Heart right ventricle (tissue), 16 donors: ENCODE results near the gene UBE2D4. TPM values are rescaled to one million over a fixed set of nuclear protein-coding genes. Genes with fewer than 3 reads are reported as not detected.
A peak's percentile ranks its signal among the peaks of the same experiment; 100 is the strongest.
"Not testable (repeated sequence)": the region's sequence is repeated elsewhere in the genome, so short reads cannot be mapped to it uniquely, and the experiment has no call there.

ENCODE experiments used
- ATAC-seq, 8 donors: fragments of 200-7000 bp; cut with Tn5 transposase; one replicate each; pipeline ENCODE4 v1.9.1; 2020; ENCODE audit warnings: mild to moderate bottlenecking in 8 of 8, moderate library complexity in 8 of 8, moderate number of reproducible peaks in 1 of 8
- DNase-seq, 2 donors: peaks; one replicate each; pipeline ENCODE4 v3.0.0-alpha.2; 2020
- H3K27ac ChIP-seq, 10 donors: fragments of 200-600 bp; sonication (generic) in 2 of 10; one replicate each; pipeline versions ENCODE4 v1.5.0 to v1.8.0; 2020 to 2022; ENCODE audit warnings: mild to moderate bottlenecking in 3 of 10
- H3K27me3 ChIP-seq, 7 donors: fragments of 200-600 bp; one replicate each; pipeline ENCODE4 v1.8.0; 2021 to 2022; ENCODE audit warnings: mild to moderate bottlenecking in 2 of 7
- H3K36me3 ChIP-seq, 9 donors: fragments of 200-600 bp; sonication (generic) in 1 of 9; one replicate each; pipeline versions ENCODE4 v1.5.0 to v1.8.0; 2020 to 2022; ENCODE audit warnings: mild to moderate bottlenecking in 2 of 9
- H3K4me1 ChIP-seq, 9 donors: fragments of 200-600 bp; sonication (generic) in 1 of 9; one replicate each; pipeline versions ENCODE4 v1.5.0 to v1.8.0; 2020 to 2022; ENCODE audit warnings: mild to moderate bottlenecking in 4 of 9
- H3K4me3 ChIP-seq, 10 donors: fragments of 200-600 bp; sonication (generic) in 2 of 10; one replicate each; pipeline versions ENCODE4 v1.5.0 to v1.8.0; 2020 to 2022; ENCODE audit warnings: mild to moderate bottlenecking in 7 of 10, moderate library complexity in 2 of 10
- H3K9me3 ChIP-seq, 11 donors: fragments of 200-600 bp in 10 of 11; sonication (generic) in 2 of 11; one replicate each; pipeline versions ENCODE4 v1.5.0 to v1.8.0; 2013 to 2022; ENCODE audit warnings: mild to moderate bottlenecking in 2 of 11, control low read depth in 1 of 11, moderate library complexity in 1 of 11
- WGBS, 2 donors: extraction: QIAGEN DNeasy Blood & Tissue Kit; methylation state at CpG; one replicate each; pipeline ENCODE4 v1.1.7; 2013; ENCODE audit warnings: inconsistent platforms in 1 of 2; 5-methylcytosine and 5-hydroxymethylcytosine counted together
- intact Hi-C, 10 donors: fragments of 100-400 bp; cut with DNase I; formaldehyde crosslinking; loops; one replicate each; pipeline versions ENCODE4 v1.11.1 to v1.14.2; 2022
- polyA plus RNA-seq, 2 donors: library from polyadenylated mRNA; stranded (reverse); fragments of 200-250 nt; gene quantifications; one replicate each; pipeline ENCODE4 v1.2.3, GENCODE V29; 2013
- total RNA-seq, 10 donors: library from RNA; stranded (reverse); fragmentation: NEBNext Ultra II Directional in 3 of 10; extraction: Animal tissue kit (Norgen Biotek cat#: 25700) in 3 of 10; gene quantifications; one replicate each; pipeline versions ENCODE4 v1.2.1 to v1.2.4, GENCODE V29; 2021 to 2023
- TF ChIP-seq, protein P1 (sequence below), 9 donors: fragments of 200-600 bp; sonication (generic) in 2 of 9; IDR thresholded peaks; one replicate each; pipeline versions ENCODE4 v1.5.0 to v1.8.0; 2021 to 2022; ENCODE audit warnings: antibody characterized with exemption in 9 of 9, mild to moderate bottlenecking in 5 of 9, moderate library complexity in 1 of 9
- donor health status: Arrhythmogenic right ventricular cardiomyopathy.
- donor health status: ischemic (EF 13 %, LVEDD 7.1; RV severe dilation, severe dysfunction).
- donor health status: healthy with polysubstance abuse.
- donor health status: DM: no; HTN: yes; CAD: no.
- donor health status: DM: no; HTN: no; CAD: no.
- donor health status: ischemic (EF 25% LVEDD 6.9; RV normal size, moderate dysfunction).
- donor health status: ischemic (EF 25% LVEDD 5.7; RV mildly dilated, moderate dysfunction).
- donor health status: healthy.
- donor health status: DM: yes; HTN: yes; CAD: no.
- donor health status: Ischemic cardiomyopathy.
- donor health status: ischemic (EF 35%, LVEDD 5.7; RV mildly dilated, moderate dysfunction).
- donor health status: nonischemic (EF 11% LVEDD 7.7; RV severe dilation, severe dysfunction).
- donor health status: DM: yes; HTN: yes; CAD: no.
- donor health status: PGD.
- donor health status: ischemic (EF 29% LVEDD 5.4; RV normal size, mild dysfunction).
- donor health status: nonischemic (EF 23%, LVEDD 6.1; RV moderate dilation, normal function).

The UBE2D4 gene
- total and polyA plus RNA-seq, 12 donors, result 26.2 to 56.1 (median 41.7) TPM

DNA sequence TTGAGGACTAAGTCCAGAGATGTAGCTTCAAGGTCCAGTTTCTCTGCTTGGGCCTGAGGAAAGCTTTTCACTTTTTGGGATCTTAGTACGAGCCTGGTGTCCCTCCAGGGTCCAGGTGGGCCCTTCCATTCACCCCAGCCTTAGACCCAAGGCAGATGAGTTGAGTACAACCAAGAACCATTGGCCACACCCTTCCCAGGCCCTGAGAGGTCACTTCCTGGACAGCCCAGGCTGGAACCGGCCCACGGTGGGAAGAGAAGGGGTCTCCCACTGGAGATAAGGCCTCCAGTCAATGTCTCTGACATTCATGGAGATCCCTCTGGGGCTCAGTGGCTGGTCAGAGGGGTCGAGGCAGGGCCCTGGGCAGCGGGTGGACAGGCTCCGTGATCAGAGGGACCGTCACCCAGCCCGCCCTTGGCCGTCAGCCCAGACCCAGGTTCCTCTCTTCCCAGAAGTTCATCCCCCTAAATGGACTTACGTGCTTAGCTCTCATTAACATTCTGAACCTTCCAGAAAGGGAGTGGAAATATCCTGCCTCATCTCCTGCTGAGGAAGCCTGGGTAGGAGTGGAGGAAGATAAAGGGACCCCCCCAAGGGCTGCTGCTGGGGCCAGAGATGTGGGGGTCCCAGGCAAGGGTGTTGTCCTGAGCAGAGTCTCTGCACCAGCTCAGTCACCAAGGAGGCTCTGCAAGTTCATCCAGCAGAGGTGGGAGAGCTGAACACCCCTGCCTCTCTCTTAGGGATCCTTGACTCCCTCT lies 48.7 kb downstream of the UBE2D4 start:
- H3K36me3 ChIP-seq, H3K4me3 ChIP-seq, intact Hi-C loops, H3K27ac ChIP-seq, H3K27me3 ChIP-seq, H3K9me3 ChIP-seq, DNase-seq, H3K4me1 ChIP-seq: not testable (repeated sequence)
- WGBS, 2 donors, result 65 to 73% methylated on average over 10 of the region's 10 CpGs
- peak in 5 of 8 donors; percentile 11 to 57 (median 39) for ATAC-seq

DNA sequence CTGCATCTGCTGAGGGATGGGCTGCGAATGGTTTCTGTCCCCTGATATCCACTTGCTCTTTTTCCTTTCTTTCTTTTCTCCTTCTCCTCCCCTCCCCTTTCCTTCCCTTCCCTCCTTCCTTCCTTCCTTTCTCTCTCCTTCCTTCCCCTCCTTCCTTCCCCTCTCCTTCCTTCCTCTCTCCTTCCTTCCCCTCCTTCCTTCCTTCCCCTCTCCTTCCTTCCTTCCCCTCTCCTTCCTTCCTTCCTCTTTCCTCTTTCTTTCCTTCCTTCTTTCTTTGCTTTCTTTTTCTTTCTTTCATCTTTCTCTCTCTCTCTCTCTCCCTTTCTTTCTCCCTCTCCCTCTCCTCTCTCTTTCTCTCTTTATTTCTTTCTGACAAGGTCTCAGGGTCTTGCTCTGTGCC lies 51.3 kb downstream of the UBE2D4 start:
- intact Hi-C loops, result no loop called here
- Histone ChIP-seq H3K36me3 (no peaks in the 10 kb centered on the region), H3K4me3 (no peak overlapping the region), H3K27me3 (no peaks in the 10 kb centered on the region), H3K27ac (no peak overlapping the region), H3K4me1 (no peaks in the 10 kb centered on the region), H3K9me3 (no peaks in the 10 kb centered on the region)
- WGBS, 2 donors, result 93 to 100% methylated on average over 1 of the region's 1 CpG
- ATAC-seq (no peak), DNase-seq (no peak)
- TF ChIP-seq, protein P1, sequence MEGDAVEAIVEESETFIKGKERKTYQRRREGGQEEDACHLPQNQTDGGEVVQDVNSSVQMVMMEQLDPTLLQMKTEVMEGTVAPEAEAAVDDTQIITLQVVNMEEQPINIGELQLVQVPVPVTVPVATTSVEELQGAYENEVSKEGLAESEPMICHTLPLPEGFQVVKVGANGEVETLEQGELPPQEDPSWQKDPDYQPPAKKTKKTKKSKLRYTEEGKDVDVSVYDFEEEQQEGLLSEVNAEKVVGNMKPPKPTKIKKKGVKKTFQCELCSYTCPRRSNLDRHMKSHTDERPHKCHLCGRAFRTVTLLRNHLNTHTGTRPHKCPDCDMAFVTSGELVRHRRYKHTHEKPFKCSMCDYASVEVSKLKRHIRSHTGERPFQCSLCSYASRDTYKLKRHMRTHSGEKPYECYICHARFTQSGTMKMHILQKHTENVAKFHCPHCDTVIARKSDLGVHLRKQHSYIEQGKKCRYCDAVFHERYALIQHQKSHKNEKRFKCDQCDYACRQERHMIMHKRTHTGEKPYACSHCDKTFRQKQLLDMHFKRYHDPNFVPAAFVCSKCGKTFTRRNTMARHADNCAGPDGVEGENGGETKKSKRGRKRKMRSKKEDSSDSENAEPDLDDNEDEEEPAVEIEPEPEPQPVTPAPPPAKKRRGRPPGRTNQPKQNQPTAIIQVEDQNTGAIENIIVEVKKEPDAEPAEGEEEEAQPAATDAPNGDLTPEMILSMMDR (IDR thresholded peaks at IDR 0.05), result no peak

DNA sequence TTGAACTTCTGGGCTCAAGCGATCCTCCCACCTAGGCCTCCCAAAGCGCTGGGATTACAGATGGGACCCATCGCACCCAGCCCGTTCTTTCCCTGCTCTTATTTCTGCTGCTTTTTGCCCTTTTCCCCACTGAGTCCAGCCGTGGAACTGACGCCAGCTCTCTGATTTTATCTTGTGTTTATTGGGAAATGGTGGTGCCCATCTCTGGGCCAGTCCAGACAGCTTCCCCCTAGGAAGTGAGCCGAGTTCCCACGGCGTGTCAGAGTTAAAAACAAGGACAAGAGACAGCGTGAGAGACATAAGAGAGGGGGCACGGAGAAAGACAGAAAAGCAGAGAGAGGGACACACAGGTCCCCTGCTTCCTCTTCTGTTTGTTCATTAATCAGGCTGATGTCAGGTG lies 51.9 kb downstream of the UBE2D4 start:
- H3K27me3 ChIP-seq, DNase-seq, ATAC-seq, intact Hi-C loops, H3K9me3 ChIP-seq, H3K4me3 ChIP-seq, H3K36me3 ChIP-seq, H3K4me1 ChIP-seq, H3K27ac ChIP-seq: not testable (repeated sequence)
- 88 to 92% methylated on average over 11 of the region's 11 CpGs for WGBS, 2 donors

DNA sequence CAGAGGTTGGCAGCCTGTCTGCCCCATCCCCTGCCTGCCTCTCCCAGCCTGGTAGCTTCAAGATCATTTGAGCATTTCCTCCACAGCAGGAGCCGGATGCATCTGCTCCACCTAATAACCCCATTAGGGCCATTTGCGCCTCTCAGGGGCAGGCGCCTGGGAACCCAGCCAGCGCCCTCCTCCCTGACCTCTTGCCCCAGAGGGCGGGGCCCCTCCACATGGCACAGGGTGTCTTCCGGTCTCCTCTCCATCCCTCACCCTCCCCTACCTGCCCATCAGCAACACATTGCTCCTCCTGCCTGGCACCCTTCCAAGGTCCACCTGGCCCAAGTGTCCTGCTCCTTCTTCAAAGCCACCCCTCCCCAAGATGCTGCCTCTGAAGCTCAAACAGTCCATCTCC lies 56.6 kb downstream of the UBE2D4 start:
- H3K9me3 ChIP-seq, H3K27me3 ChIP-seq, H3K4me3 ChIP-seq, H3K4me1 ChIP-seq, intact Hi-C loops, H3K36me3 ChIP-seq, H3K27ac ChIP-seq, DNase-seq: not testable (repeated sequence)
- peak in 3 of 8 donors; percentile 4 to 22 (median 15) for ATAC-seq
- WGBS, 2 donors, result 75 to 90% methylated on average over 2 of the region's 6 CpGs

DNA sequence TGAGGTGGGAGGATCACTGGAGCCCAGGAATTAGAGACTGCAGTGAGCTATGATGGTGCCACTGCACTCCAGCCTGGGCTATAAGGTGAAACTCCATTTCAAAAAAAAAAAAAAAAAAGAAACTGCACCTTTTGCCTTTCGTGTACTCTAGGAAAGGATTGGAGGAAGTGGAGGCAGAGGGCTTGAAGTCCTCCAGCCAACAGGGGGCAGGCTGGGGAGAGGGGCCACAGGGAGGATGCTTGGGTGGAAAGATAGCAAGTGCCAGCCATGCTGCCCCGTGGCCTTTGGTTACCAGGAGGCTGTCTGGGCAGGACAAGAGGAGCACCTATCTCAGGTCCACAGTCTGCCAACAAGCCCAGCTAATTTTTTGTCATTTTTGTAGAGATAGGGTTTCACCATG lies 57.5 kb downstream of the UBE2D4 start:
- H3K9me3 ChIP-seq, result not testable (repeated sequence)

DNA sequence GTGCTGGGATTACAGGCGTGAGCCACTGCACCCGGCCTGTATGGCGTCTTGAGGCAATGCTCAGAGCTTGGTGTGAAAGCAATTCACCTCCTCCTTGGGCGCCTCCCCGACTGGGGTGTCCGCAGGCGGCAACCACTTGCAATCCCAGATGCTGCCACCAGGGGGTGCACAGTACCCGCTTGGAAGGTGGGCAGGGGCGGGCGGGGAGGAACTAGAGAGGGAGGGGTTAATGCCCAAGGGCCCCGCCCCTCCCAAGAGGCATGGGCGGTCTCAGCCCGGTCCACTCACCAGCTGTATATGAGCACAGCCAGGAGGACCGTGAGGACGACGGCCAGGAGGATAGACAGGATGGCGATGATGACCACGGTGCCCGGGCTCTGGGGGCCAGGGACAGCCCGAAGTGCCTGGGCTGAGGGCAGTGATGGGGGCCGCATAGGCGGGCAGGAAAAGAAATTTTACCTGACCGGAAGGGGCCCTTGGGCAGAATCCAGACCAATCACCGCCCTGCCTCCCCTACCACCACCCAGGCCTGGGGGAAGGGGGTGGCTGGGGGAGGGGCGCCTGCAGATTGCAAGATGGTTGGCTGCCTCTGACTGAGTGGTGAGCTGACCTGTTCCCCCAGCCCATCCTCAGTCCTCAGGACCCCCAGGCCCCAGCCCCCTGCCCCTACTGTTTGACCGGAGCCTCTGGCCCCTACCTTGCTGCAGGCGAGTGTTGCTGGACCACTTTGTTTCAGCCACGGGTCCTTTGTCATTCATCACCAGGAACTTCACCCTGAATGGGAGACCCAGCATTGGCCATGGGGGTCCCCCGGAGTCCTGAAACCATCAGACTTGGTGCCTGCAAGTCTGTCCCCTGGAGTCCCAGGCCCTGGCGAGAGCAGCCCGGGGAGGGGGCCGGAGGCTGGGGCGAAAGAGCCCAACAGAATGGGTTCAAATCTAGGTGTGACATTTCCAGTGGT lies 59.9 kb downstream of the UBE2D4 start:
- H3K36me3 ChIP-seq, H3K27ac ChIP-seq, H3K4me1 ChIP-seq, intact Hi-C loops, H3K9me3 ChIP-seq, H3K27me3 ChIP-seq, H3K4me3 ChIP-seq: not testable (repeated sequence)
- DNase-seq, result peak in 1 of 2 donors; percentile 83
- WGBS, 2 donors, result 22 to 25% methylated on average over 23 to 29 of the region's 33 CpGs
- TF ChIP-seq, protein P1 (IDR thresholded peaks at IDR 0.05), result peak; percentile 49 to 80 (median 62)
- ATAC-seq, result peak; percentile 68 to 88 (median 78)

More for the DNA sequence above, 57.5 kb downstream of the UBE2D4 start:
- H3K36me3 ChIP-seq, H3K4me3 ChIP-seq, H3K27me3 ChIP-seq, H3K4me1 ChIP-seq, intact Hi-C loops, DNase-seq, H3K27ac ChIP-seq, ATAC-seq: not testable (repeated sequence)
- 86 to 89% methylated on average over 1 of the region's 2 CpGs for WGBS, 2 donors

DNA sequence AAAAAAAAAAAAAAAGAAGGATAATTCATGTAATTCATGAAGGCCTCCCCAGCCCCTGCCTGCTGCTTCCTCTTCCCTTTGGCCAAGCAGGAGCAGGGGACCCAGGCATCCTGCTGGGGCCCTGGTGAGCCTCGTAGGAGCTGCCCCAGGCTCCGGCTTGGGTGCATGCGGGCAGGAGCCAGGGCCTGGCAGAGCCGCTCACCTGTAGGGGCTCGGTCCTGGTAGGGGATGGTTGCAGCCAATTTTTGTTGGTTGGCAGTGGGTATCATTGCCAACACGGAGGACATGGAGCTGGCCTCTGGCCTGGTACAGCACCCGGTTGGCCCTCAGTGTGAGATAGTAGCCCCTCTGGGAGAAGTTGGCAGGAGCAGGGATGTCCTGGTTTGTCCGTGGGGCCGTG lies 61.2 kb downstream of the UBE2D4 start:
- H3K36me3 ChIP-seq, H3K27me3 ChIP-seq, DNase-seq, H3K9me3 ChIP-seq, H3K4me1 ChIP-seq, H3K4me3 ChIP-seq, H3K27ac ChIP-seq, intact Hi-C loops, ATAC-seq: not testable (repeated sequence)
- 90 to 97% methylated on average over 7 of the region's 9 CpGs for WGBS, 2 donors

DNA sequence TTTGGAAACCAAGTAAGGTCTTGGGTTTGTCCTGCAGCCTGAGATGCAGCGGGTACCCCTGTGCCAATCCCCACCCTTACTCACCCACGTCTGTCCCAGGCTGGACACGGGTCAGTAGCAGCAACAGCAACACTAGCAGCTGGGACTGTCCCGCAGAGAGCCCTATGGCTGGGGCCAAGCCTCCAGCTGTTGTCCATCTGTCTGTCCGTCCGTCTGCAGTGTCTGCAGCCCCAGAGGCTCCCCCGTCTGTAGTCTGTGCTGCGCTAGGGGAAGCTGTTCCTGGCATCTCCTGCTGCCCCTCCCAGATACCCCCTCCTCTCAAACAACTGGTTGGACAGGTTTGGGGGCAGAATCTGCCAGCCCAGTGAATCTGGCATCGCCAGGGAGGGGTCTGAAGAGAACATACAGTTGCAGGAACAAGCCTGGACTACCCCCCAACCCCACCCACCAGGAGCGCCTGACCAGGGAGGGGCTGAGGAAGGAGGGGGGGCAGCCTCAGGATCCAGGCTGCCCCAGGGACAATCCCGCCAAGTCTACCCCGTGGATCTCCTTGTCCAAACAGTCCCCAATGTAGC lies 63.9 kb downstream of the UBE2D4 start:
- H3K27me3 ChIP-seq, DNase-seq, intact Hi-C loops, H3K9me3 ChIP-seq, H3K4me1 ChIP-seq, H3K27ac ChIP-seq, H3K4me3 ChIP-seq: not testable (repeated sequence)
- WGBS, 2 donors, result 72 to 75% methylated on average over 12 of the region's 12 CpGs
- peaks cover 0 to 13% (median 0%) of the 10 kb centered on the region in 9 donors for H3K36me3 ChIP-seq
- peak in 2 of 8 donors; percentile 9 to 21 for ATAC-seq

DNA sequence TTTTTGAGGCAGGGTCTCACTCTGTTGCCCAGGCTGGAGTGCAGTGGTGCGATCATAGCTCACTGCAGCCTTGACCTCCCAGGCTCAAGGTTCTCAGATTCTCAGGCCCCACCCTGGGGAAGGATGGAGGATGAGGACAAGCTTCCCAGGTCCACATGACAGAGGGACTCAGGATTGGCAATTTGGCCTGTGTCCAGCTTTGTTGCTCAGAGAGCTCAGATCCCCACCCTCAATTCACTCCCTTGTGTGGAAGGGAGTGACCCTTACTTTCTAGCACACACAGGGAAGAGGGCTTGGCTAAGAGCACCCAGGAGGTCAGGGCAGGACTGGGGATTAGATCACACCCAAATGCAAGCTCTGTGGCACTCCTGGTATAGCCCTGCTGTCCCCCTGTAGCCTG lies 64.6 kb downstream of the UBE2D4 start:
- 97 to 98% methylated on average over 1 of the region's 1 CpG for WGBS, 2 donors
- intact Hi-C loops, H3K9me3 ChIP-seq, DNase-seq, H3K4me1 ChIP-seq, H3K4me3 ChIP-seq, H3K27ac ChIP-seq, ATAC-seq, H3K27me3 ChIP-seq: not testable (repeated sequence)
- peaks cover 0 to 13% (median 0%) of the 10 kb centered on the region in 9 donors for H3K36me3 ChIP-seq
